COLO829 (cell line): ENCODE data around the gene NR2F1.
"Not testable (repeated sequence)": the region's sequence is repeated elsewhere in the genome, so short reads cannot be mapped to it uniquely, and the experiment has no call there.

ENCODE experiments used
- DNase-seq: peaks from one replicate; pipeline ENCODE4 v3.0.0; 2012; ENCODE audit warnings: low spot score

NR2F1 gene

DNA sequence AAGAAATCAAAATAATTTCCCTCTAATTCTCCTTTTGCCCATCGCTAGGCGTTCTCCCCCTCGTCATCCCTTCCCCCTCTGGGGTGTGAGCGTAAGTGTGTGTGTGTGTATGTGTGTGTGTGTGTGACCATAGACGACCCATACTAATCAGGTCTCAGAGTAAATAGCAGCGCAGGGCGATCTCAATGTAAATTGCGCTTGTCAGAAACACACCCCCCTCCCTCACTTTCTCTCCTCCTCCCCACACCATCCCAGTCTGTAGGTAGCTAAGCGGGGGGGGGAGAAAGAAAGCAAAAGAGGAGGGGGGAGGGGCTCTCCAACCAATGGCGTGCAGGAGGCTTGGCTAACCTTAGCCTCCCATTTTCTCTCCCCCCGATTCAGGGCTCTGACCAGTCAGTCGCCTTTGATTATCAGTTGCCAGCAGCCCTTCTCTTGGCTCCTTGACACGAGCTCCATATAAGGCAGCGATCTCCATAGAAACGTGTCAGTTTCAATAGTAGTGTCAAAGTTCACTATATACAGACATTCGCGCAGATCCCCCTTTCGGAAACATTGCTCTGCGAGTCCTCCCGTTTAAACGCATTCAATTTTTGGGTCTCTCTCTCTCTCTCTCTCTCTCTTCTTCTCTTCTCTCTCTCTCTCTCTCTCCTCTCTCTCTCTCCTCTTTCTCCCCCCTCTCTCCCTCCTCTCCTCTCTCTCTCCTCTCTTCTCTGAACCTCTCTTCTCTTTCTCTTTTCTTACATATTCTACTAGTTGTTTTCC lies at the start of gene NR2F1:
TSS of gene NR2F1 (plus strand) at position 546 of the 762 bp plus-strand sequence. CDS start 1,802 bp downstream, outside the sequence.
- DNase-seq: no peak

DNA sequence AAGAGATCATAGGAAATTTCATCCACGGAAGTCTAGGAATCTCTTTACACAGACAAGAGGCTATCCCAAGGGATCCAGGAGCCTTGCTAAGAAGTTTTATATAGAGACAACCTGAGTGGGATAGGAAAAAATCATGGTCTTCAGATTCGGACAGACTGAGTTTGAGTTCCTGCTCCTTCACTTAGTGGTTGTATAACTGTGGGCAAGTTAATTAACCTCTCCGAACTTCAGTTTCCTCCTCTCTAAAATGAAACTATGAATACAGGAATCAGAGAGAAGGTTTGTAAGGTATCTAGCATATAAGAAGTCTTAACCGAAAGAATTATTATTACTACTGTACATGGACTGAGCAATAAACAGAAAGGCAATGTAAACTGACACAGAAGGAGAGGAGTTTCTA lies 37.1 kb upstream of the NR2F1 start:
- no peak for DNase-seq

- DNase-seq: not testable (repeated sequence)
Measured at GRCh38 chr5:93549594-93549993, 33.4 kb upstream of the NR2F1 start.

- no peak for DNase-seq
Measured at GRCh38 chr5:93557021-93557604, 25.9 kb upstream of the NR2F1 start.

DNA sequence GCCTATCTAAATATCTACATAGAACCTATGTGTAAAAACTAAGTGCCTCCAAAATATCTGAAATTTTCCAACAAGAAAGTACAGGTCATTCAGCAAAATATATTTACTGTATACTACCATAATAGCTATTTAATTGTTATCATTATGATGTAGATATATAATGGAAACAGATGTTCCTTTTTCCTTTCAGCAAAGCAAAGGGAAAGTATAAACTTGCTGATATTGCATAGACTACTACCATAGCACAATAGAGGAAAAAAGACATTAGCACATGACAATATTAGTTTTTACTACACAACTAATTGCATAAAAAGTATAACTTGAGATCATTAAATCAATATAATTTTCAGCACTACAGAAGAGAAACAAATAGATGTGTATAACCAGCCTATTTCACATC lies 16.9 kb upstream of the NR2F1 start:
- no peak for DNase-seq

GRCh38 chr5:93567424-93567823 lies 15.6 kb upstream of the NR2F1 start:
- no peak for DNase-seq

DNA sequence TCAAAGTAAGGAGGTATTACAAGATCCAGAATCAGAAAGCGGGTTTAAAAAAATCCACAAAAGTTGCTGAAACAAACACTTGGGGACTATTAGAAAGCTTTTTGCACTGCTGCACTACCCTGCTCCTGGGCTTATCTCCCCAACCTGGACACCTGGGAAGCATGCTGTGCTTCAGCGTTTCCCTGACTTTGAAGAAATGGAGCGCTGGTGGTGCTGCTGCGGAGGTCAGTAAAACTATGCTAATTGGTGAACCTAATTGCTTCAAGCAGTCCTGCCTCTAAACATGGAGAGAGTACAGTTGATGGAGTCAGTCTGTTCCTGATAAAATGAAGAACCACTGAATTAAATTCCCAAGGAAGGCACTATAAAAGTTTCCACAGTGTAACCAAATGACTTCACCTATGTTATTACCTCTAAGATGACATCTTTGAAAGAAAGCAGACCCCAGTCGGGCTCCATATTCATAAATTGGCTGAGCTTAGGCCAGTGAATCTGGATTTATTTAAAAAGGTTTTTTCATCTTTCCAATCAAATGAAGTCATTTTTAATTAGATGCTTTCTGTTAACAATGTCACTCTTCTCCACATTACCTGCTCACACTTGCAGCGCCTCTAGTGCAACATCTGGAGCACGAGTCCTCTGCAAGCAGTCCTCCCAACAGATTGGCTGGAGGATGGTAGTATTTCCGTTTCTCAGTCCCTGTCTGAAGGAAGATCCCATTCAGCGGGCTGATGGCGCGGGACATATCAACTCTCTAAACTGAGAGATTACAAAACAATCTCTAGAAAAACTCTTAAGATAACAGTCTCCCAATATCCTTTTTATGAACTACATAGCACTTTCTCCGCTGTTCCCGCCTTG lies 13.5 kb upstream of the NR2F1 start:
- no peak for DNase-seq

- DNase-seq: no peak
Measured at GRCh38 chr5:93570294-93571113, 12.5 kb upstream of the NR2F1 start.

DNA sequence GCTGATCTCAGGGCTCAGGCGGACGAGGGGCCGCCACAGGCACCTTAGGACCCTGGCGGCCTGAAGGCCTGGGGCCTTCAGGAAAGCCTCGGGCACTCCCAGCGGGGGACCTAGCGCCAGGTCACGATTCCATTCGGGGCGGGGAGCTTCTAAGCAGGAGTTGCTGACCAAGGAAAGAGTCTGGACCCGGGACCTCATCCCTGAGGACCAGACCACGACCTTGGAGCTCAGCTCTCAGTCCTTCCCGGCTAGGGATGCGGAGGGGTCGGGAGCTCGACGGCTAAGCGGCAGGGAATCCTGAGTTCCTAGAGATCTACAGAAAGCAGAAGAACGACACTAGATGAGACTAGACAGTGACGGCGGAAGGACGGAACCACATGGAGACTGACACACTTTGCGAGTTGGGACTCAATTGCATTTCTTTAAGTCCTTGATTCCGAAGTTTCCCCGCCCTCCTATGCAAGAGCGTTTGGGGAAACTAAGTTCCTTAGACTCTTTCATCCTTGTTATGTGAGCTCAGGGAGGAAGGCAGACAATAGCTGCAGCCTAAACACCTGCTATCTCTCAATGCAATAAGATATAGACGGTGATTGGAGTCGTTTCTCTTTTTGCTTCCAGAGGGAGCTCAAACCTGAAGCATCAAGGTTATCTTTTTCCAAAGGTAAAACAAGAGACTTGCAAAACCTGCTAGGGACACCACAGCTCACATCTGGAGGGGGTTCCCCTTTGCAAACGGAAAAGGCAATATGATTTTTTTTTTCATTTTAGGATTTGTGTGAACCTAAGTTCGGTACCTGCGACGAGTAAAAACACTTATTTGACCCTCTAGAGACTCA lies 11.7 kb upstream of the NR2F1 start:
- no peak for DNase-seq

DNA sequence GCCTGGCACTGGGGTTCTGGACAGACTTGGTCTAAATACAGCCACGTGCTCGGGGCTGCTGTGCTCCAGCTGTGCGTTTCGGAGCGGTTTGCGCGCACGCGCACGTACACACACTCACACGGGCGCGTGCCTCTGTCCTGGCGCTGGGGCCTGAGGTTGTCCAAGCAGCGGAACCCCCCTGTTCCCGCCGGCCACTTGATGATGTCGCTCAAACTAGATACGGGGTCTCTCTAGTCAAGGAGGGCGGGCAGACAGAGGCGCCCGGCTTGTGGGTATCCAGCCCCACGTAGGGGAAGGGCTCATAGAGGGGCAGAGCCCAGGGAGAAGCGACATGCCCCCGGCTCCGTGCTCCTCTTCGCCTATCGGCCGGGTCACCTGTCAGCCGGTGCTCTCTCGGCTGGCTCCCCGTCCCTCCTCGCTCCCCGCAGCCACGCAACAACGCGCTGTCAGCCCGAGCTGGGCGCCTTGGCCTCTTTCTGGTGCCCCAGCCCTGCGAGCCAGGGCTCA lies 10.9 kb upstream of the NR2F1 start:
- no peak for DNase-seq

- no peak for DNase-seq
Measured at GRCh38 chr5:93572608-93573353, 10.2 kb upstream of the NR2F1 start.

- DNase-seq: no peak
Measured at GRCh38 chr5:93573354-93574351, 9.4 kb upstream of the NR2F1 start.

GRCh38 chr5:93574491-93575305 lies 8.3 kb upstream of the NR2F1 start:
- DNase-seq: no peak

DNA sequence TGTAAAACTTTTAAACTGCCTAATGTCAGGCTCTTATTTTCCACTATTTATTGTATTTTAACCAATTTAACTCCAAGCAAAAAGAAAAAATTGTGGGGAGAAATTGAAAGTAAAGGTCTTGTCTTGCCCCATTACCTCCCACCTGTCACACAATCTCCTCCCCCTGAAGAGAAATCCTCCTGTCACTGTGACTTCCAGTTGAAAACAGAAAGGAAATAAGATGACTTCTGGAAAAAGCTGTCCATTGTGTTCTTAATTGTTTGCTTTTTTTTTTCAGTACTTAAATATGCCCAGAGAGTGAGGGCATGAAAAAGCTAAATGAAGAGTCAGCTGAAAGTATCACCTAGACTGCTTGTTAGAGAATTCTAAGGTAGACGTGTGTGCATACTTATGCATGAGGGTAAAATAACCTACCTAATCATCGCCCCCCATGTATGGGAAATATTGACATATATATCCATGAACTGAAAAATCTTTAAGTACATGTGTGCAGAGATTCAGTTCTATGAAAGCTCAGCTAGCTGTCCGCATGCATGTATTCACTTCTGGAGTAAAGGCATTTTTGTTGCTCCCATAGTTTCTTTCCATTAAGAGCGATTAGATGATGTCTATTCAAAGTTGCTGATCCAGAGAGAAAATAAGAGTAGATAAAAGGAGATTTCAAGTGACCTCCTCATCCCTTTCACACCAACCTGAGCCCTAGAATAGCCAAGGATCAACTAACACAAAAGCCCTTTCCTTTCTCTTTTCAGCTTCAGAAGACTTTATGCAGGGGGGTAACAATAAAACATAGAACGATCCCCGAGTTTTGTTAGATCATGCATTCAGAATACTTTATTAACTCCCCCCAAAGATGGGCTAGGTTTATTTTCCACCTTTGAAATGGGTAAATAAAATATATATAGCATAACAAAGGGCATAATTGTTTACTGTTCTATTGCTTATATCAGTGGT lies 7.3 kb upstream of the NR2F1 start:
- no peak for DNase-seq

DNA sequence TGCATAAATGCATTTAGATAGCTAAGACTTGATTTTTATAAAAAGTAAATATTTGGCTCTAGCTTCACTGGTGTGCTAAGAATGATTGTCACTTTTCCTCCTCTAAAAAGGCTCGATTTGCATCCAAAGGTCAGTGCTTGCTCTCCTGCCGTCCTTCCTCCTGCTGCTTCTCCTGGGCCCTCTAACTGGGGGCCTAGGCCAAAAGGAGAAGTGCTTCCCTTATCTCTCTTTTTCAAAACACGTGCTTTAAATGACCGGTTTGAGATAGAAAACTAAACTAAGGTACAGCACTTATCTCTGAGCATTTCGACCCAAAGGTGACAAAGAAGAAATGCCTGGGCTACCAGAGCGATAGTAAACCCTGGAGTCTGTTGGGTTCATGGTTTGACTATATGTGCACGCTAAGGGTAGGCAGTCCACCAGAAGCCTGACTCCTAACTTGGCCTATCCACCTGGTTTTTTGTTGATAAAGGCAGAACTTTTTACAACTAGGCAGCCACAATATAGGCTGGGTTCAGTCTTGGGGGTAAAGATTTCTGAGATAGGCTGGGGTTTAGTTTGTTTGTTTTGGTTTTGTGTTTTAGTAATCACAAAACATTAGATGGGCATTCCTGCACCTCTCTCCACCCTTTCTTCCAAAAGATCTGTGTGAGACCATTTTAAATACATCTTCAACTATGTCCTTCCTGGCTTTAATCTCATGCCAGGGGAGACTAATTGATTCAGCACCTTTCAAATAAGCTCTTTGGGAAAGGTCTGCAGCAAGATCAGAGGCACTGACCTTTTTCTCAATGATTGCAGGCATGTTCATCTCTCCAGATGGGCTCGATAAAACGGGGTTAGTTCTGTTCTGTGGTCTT lies 5.8 kb upstream of the NR2F1 start:
- DNase-seq: no peak
